SK-N-SH (cell line): Measurements from ENCODE around the gene NANOS3. TPM values are rescaled to one million over a fixed set of nuclear protein-coding genes. Genes with fewer than 3 reads are reported as not detected.

Experiments used
- CTCF ChIA-PET: fragments of 300-600, 350-600 bp; formaldehyde crosslinking; extraction: SDS; loops from one replicate; lab custom pipeline; 2021; lab: Yijun Ruan, JAX
- POLR2A ChIA-PET: fragments of 350-600 bp; sonication (Branson Sonifier 250); formaldehyde crosslinking; extraction: SDS; loops from one replicate; lab custom pipeline; 2020; ENCODE audit warnings: antibody characterized with exemption, inconsistent platforms; lab: Yijun Ruan, JAX
- DNase-seq: peaks from one replicate; pipeline ENCODE4 v3.0.0; 2012
- H2AFZ ChIP-seq: fragments of 200-600 bp; sonication (generic); 2 replicates; pipeline ENCODE4 v1.8.1; 2016; ENCODE audit warnings: antibody characterized with exemption, mild to moderate bottlenecking, low read depth
- H3F3A ChIP-seq: fragments of 200-600 bp; sonication (generic); replicated peaks from 2 replicates; pipeline ENCODE3; 2016; ENCODE audit warnings: antibody characterized with exemption, mild to moderate bottlenecking; ENCODE audit not compliant: insufficient read depth
- H3K27ac ChIP-seq, 2 experiments: fragments of 200-500 bp in 1 of 2; fragments of 200-600 bp in 1 of 2; sonication (Bioruptor generic) in 1 of 2; sonication (generic), shearing (Covaris generic) in 1 of 2; 2 replicates each; pipeline versions ENCODE4 v1.5.1 to v1.6.1; 2014 to 2016; ENCODE audit warnings: low read depth in 2 of 2, inconsistent platforms in 1 of 2, low read length in 1 of 2, mild to moderate bottlenecking in 1 of 2, mixed read lengths in 1 of 2
- H3K27me3 ChIP-seq: fragments of 200-600 bp; sonication (generic), shearing (Covaris generic); 2 replicates; pipeline ENCODE4 v1.6.1; 2016; ENCODE audit warnings: mixed run types; ENCODE audit not compliant: insufficient read depth
- H3K36me3 ChIP-seq, 2 experiments: fragments of 200-500 bp in 1 of 2; fragments of 200-600 bp in 1 of 2; sonication (Bioruptor generic) in 1 of 2; sonication (generic) in 1 of 2; replicated peaks in 1 of 2; 2 replicates each; pipeline versions ENCODE3 to v1.5.1; 2014 to 2016; ENCODE audit warnings: low read length in 1 of 2, mild to moderate bottlenecking in 1 of 2; ENCODE audit not compliant: insufficient read depth in 2 of 2, control insufficient read depth in 1 of 2
- H3K4me1 ChIP-seq, 2 experiments: fragments of 200-500 bp in 1 of 2; fragments of 200-600 bp in 1 of 2; sonication (Bioruptor generic) in 1 of 2; sonication (generic), shearing (Covaris generic) in 1 of 2; 2 replicates each; pipeline versions ENCODE4 v1.5.1 to v1.6.1; 2014 to 2016; ENCODE audit warnings: low read depth in 1 of 2, low read length in 1 of 2, mixed run types in 1 of 2; ENCODE audit not compliant: insufficient read depth in 2 of 2, control insufficient read depth in 1 of 2
- H3K4me2 ChIP-seq: fragments of 200-600 bp; sonication (generic), shearing (Covaris generic); 2 replicates; pipeline ENCODE4 v1.6.1; 2017; ENCODE audit warnings: mixed run types
- H3K4me3 ChIP-seq, 2 experiments: fragments of 200-500 bp in 1 of 2; fragments of 200-600 bp in 1 of 2; sonication (Bioruptor generic) in 1 of 2; sonication (generic), shearing (Covaris generic) in 1 of 2; 2 replicates each; pipeline versions ENCODE4 v1.5.1 to v1.8.1; 2014 to 2016; ENCODE audit warnings: low read depth in 2 of 2, inconsistent platforms in 1 of 2, low read length in 1 of 2, mild to moderate bottlenecking in 1 of 2, mixed read lengths in 1 of 2, moderate library complexity in 1 of 2
- H3K79me2 ChIP-seq: fragments of 200-600 bp; sonication (generic); 2 replicates; pipeline ENCODE4 v1.8.1; 2017; ENCODE audit warnings: mild to moderate bottlenecking; ENCODE audit not compliant: insufficient read depth
- H3K9ac ChIP-seq: fragments of 200-600 bp; sonication (generic); 2 replicates; pipeline ENCODE4 v1.6.1; 2017; ENCODE audit warnings: mixed run types
- H3K9me2 ChIP-seq: fragments of 200-600 bp; sonication (generic); 2 replicates; pipeline ENCODE4 v1.6.1; 2017; ENCODE audit warnings: mixed run types
- H3K9me3 ChIP-seq: fragments of 200-600 bp; sonication (generic); 2 replicates; pipeline ENCODE4 v1.6.1; 2017; ENCODE audit warnings: mixed run types, mild to moderate bottlenecking, moderate library complexity
- H4K20me1 ChIP-seq: fragments of 200-600 bp; sonication (generic); 2 replicates; pipeline ENCODE4 v1.6.1; 2017; ENCODE audit warnings: mild to moderate bottlenecking, mixed run types; ENCODE audit not compliant: insufficient read depth
- FOXM1 ChIP-seq: IDR thresholded peaks from 2 replicates; pipeline ENCODE4 v1.4.0; 2012; ENCODE audit warnings: low read depth, mild to moderate bottlenecking
- NRF1 ChIP-seq: IDR thresholded peaks from 2 replicates; pipeline ENCODE4 v1.6.1; 2012; ENCODE audit warnings: low read depth, mild to moderate bottlenecking, low read length
- RCOR1 ChIP-seq: fragments of 150-350 bp; IDR thresholded peaks from 2 replicates; pipeline ENCODE4 v1.6.1; 2017; ENCODE audit warnings: antibody characterized with exemption, low read length
- RFX5 ChIP-seq: IDR thresholded peaks from 2 replicates; pipeline ENCODE4 v1.6.1; 2012; ENCODE audit warnings: mild to moderate bottlenecking, improper control_type of control experiment, low read length
- RXRA ChIP-seq: IDR thresholded peaks from 2 replicates; pipeline ENCODE4 v1.4.0; 2012; ENCODE audit warnings: low read depth, mild to moderate bottlenecking, borderline replicate concordance
- SIN3A ChIP-seq: IDR thresholded peaks from 2 replicates; pipeline ENCODE4 v1.6.1; 2012; ENCODE audit warnings: low read depth, mild to moderate bottlenecking, low read length, moderate library complexity, borderline replicate concordance
- TAF1 ChIP-seq: IDR thresholded peaks from 2 replicates; pipeline ENCODE4 v1.6.1; 2012; ENCODE audit warnings: low read depth, mild to moderate bottlenecking, low read length, moderate library complexity, borderline replicate concordance
- TEAD4 ChIP-seq: IDR thresholded peaks from 2 replicates; pipeline ENCODE4 v1.4.0; 2012; ENCODE audit warnings: mild to moderate bottlenecking, borderline replicate concordance; ENCODE audit not compliant: insufficient read depth
- WGBS: methylation state at CpG from one replicate; pipeline ENCODE4 v1.1.6; 2017; ENCODE audit warnings: low lambda C conversion rate; 5-methylcytosine and 5-hydroxymethylcytosine counted together
- polyA plus RNA-seq, 3 experiments: library from polyadenylated mRNA; depleted of rRNA; stranded (reverse); fragments of >200 nt; gene quantifications; 2 replicates each; pipeline ENCODE4 v1.2.3, GENCODE V29; 2012
- TF ChIP-seq, protein P1 (sequence below): fragments of 200-600 bp; sonication (generic); IDR thresholded peaks from 2 replicates; pipeline ENCODE4 v1.6.1; 2017; ENCODE audit warnings: antibody characterized with exemption, mild to moderate bottlenecking, moderate library complexity
- TF ChIP-seq, protein P2 (sequence below): IDR thresholded peaks from 2 replicates; pipeline ENCODE4 v1.6.1; 2012; ENCODE audit warnings: mild to moderate bottlenecking, low read depth, low read length, moderate library complexity
- TF ChIP-seq, protein P3 (sequence below): fragments of 150-350 bp; IDR thresholded peaks from 2 replicates; pipeline ENCODE4 v1.6.1; 2017; ENCODE audit warnings: antibody characterized with exemption, low read length, low read depth, borderline replicate concordance
- TF ChIP-seq, protein P4 (sequence below): fragments of 150-350 bp; IDR thresholded peaks from 2 replicates; pipeline ENCODE4 v1.6.1; 2016; ENCODE audit warnings: mild to moderate bottlenecking, low read depth, low read length

NANOS3 gene
- polyA plus RNA-seq, 1 of the 3 experiments (the other 2 are of a cell fraction) = 0.53 TPM

DNA sequence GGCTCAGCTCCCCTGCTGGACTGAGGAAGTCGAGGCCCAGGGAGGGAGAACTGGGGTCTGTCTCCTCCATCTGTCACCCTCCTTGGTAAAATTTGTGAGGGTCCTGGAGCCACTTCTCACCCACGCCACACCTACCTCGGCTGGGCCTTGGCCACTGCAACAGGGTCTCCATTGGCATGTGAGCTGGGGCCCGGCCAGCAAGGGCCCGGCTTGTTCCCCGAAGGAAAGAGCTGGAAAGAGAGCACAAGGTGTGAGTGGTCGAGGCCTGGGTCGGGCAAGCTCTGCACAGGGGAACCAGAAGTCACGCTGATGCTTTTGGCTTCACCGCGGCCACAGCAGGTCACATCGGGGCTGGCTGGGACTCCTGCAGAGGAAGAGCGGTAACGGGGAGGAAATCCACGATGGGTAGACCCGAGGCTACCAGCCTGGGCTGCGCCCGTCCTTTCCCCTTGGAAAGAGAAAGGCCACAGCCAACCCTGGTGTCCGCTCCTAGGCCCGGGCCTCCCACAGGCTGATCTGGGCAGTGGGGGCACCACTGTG is 9.0 kb downstream of the NANOS3 start:
- H3K9me3 ChIP-seq = no peaks in the 10 kb centered on the region
- POLR2A ChIA-PET = no interaction called here
- H3K27me3 ChIP-seq = no peaks in the 10 kb centered on the region
- no peaks in the 10 kb centered on the region for H3K79me2 ChIP-seq
- no peak overlapping the region for H3K9ac ChIP-seq
- H3F3A ChIP-seq = no peaks in the 10 kb centered on the region
- no peak overlapping the region for H3K4me3 ChIP-seq
- H3K4me1 ChIP-seq = peaks cover under 1 to 16% of the 10 kb centered on the region in 2 experiments; a peak in 2 of 4 replicates
- no peak overlapping the region for H3K27ac ChIP-seq
- H2AFZ ChIP-seq = no peak overlapping the region
- H4K20me1 ChIP-seq = no peaks in the 10 kb centered on the region
- WGBS = 93% methylated on average over 20 of the region's 20 CpGs
- CTCF ChIA-PET = interaction anchor here (0.6 to 2.4 kb wide), 7 partner anchors 67 to 189 kb away, joined by 3 to 9 read pairs (median 3); partner anchors contain the start of gene DCAF15
- H3K36me3 ChIP-seq = no peaks in the 10 kb centered on the region
- DNase-seq = peak; percentile 12
- H3K4me2 ChIP-seq = no peak overlapping the region
- H3K9me2 ChIP-seq = no peaks in the 10 kb centered on the region
- TF ChIP-seq, protein P1, sequence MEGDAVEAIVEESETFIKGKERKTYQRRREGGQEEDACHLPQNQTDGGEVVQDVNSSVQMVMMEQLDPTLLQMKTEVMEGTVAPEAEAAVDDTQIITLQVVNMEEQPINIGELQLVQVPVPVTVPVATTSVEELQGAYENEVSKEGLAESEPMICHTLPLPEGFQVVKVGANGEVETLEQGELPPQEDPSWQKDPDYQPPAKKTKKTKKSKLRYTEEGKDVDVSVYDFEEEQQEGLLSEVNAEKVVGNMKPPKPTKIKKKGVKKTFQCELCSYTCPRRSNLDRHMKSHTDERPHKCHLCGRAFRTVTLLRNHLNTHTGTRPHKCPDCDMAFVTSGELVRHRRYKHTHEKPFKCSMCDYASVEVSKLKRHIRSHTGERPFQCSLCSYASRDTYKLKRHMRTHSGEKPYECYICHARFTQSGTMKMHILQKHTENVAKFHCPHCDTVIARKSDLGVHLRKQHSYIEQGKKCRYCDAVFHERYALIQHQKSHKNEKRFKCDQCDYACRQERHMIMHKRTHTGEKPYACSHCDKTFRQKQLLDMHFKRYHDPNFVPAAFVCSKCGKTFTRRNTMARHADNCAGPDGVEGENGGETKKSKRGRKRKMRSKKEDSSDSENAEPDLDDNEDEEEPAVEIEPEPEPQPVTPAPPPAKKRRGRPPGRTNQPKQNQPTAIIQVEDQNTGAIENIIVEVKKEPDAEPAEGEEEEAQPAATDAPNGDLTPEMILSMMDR = no peak

DNA sequence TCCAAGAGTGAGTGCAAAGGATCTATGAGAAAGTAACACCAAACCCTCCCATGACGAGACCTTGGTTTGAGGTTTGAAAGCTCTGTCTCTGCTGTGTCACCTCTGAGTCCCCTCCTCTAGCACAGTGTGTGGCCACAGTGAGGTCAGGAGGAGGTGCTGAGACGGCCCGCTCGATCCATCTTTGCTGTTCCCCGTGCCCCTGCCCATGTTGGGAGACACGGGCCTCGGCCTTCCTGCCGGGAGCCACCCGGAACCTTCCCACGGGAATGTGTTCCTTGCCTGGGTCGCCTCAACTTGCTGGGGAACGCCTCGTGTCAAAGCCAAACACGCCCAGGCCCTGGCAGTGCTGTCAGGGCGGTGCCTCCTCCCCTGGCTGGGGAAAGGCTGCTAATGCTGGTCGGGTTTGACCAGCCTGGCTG is 10.1 kb downstream of the NANOS3 start:
- H3K9me3 ChIP-seq = no peaks in the 10 kb centered on the region
- no peak for TF ChIP-seq RXRA
- TF ChIP-seq SIN3A = no peak
- TF ChIP-seq TEAD4 = no peak
- H3K27me3 ChIP-seq = no peaks in the 10 kb centered on the region
- H3K9ac ChIP-seq = no peak overlapping the region
- no peaks in the 10 kb centered on the region for H3F3A ChIP-seq
- H3K4me2 ChIP-seq = no peak overlapping the region
- ChIA-PET CTCF (interaction anchor here (1.0 to 2.4 kb wide), 4 partner anchors 144 to 187 kb away, joined by 3 to 9 read pairs (median 4); no protein-coding TSS in a partner anchor), POLR2A (no interaction called here)
- no peaks in the 10 kb centered on the region for H3K79me2 ChIP-seq
- no peaks in the 10 kb centered on the region for H3K9me2 ChIP-seq
- H2AFZ ChIP-seq = no peak overlapping the region
- no peak overlapping the region for H3K27ac ChIP-seq
- no peaks in the 10 kb centered on the region for H3K36me3 ChIP-seq
- no peak overlapping the region for H3K4me3 ChIP-seq
- DNase-seq = no peak
- H4K20me1 ChIP-seq = no peaks in the 10 kb centered on the region
- 77% methylated on average over 13 of the region's 16 CpGs for WGBS
- H3K4me1 ChIP-seq = peaks cover 0 to 5% of the 10 kb centered on the region in 2 experiments; a peak in 1 of 4 replicates

DNA sequence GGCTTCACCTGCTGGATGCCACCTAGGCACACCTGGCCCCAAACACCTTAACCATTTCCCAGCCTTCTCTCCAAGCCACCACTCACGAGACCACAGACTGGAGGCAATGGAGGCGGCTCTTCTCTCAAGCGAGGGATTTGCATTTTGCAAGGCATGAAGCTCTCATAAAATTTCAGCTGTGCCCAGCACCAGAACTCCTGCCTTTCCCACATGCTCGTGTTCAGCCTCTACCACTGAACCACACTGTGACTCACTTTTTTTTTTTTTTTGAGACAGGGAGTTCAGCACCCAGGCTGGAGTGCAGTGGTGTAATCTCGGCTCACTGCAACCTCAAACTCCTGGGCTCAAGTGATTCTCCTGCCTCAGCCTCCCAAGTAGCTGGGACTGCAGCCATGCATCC is 10.6 kb downstream of the NANOS3 start:
- Histone ChIP-seq H3K9me3 (no peaks in the 10 kb centered on the region), H3K79me2 (no peaks in the 10 kb centered on the region), H3K4me3 (no peak overlapping the region), H3K4me1 (peaks cover 0 to 5% of the 10 kb centered on the region in 2 experiments; a peak in 1 of 4 replicates), H3K27ac (no peak overlapping the region), H3K4me2 (no peak overlapping the region), H3K9ac (no peak overlapping the region), H3K36me3 (no peaks in the 10 kb centered on the region), H3K9me2 (no peaks in the 10 kb centered on the region), H3K27me3 (no peaks in the 10 kb centered on the region), H4K20me1 (no peaks in the 10 kb centered on the region), H3F3A (no peaks in the 10 kb centered on the region), H2AFZ (no peak overlapping the region)
- ChIA-PET CTCF (interaction anchor here (1.0 to 2.4 kb wide), 3 partner anchors 143 to 186 kb away, joined by 3 to 9 read pairs (median 4); no protein-coding TSS in a partner anchor), POLR2A (no interaction called here)
- no peak for DNase-seq
- 84% methylated on average over 5 of the region's 5 CpGs for WGBS
- TF ChIP-seq FOXM1 (no peak), NRF1 (no peak), TAF1 (no peak), RCOR1 (no peak), RFX5 (no peak)
- TF ChIP-seq, protein P2, sequence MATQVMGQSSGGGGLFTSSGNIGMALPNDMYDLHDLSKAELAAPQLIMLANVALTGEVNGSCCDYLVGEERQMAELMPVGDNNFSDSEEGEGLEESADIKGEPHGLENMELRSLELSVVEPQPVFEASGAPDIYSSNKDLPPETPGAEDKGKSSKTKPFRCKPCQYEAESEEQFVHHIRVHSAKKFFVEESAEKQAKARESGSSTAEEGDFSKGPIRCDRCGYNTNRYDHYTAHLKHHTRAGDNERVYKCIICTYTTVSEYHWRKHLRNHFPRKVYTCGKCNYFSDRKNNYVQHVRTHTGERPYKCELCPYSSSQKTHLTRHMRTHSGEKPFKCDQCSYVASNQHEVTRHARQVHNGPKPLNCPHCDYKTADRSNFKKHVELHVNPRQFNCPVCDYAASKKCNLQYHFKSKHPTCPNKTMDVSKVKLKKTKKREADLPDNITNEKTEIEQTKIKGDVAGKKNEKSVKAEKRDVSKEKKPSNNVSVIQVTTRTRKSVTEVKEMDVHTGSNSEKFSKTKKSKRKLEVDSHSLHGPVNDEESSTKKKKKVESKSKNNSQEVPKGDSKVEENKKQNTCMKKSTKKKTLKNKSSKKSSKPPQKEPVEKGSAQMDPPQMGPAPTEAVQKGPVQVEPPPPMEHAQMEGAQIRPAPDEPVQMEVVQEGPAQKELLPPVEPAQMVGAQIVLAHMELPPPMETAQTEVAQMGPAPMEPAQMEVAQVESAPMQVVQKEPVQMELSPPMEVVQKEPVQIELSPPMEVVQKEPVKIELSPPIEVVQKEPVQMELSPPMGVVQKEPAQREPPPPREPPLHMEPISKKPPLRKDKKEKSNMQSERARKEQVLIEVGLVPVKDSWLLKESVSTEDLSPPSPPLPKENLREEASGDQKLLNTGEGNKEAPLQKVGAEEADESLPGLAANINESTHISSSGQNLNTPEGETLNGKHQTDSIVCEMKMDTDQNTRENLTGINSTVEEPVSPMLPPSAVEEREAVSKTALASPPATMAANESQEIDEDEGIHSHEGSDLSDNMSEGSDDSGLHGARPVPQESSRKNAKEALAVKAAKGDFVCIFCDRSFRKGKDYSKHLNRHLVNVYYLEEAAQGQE = no peak
- TF ChIP-seq, protein P3, sequence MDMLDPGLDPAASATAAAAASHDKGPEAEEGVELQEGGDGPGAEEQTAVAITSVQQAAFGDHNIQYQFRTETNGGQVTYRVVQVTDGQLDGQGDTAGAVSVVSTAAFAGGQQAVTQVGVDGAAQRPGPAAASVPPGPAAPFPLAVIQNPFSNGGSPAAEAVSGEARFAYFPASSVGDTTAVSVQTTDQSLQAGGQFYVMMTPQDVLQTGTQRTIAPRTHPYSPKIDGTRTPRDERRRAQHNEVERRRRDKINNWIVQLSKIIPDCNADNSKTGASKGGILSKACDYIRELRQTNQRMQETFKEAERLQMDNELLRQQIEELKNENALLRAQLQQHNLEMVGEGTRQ = no peak
- TF ChIP-seq, protein P4, sequence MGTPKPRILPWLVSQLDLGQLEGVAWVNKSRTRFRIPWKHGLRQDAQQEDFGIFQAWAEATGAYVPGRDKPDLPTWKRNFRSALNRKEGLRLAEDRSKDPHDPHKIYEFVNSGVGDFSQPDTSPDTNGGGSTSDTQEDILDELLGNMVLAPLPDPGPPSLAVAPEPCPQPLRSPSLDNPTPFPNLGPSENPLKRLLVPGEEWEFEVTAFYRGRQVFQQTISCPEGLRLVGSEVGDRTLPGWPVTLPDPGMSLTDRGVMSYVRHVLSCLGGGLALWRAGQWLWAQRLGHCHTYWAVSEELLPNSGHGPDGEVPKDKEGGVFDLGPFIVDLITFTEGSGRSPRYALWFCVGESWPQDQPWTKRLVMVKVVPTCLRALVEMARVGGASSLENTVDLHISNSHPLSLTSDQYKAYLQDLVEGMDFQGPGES = no peak
